A673 (cell line): ENCODE data around the gene TNPO2. TPM values are rescaled to one million over a fixed set of nuclear protein-coding genes. Genes with fewer than 3 reads are reported as not detected.
A peak's percentile ranks its signal among the peaks of the same experiment; 100 is the strongest.
"Not testable (repeated sequence)": the region's sequence is repeated elsewhere in the genome, so short reads cannot be mapped to it uniquely, and the experiment has no call there.

Source experiments
- BruUV-seq: library from RNA; stranded (reverse); fragments of 400-500 nt; replicated peaks from 2 replicates; lab custom pipeline; 2021; lab: Mats Ljungman, UMichigan
- CTCF ChIA-PET: fragments of 300-600 bp; sonication (Branson Sonifier 250); formaldehyde crosslinking; loops from one replicate; lab custom pipeline; 2022; ENCODE audit warnings: antibody characterized with exemption; lab: Charles Lee
- POLR2A ChIA-PET: fragments of 300-600 bp; sonication (Branson Sonifier 250); formaldehyde crosslinking; loops from one replicate; lab custom pipeline; 2022; ENCODE audit warnings: antibody characterized with exemption; ENCODE audit not compliant: low non-redundant PET; lab: Charles Lee
- DNase-seq: peaks from one replicate; pipeline ENCODE4 v3.0.0-alpha.2; 2015; ENCODE audit warnings: low spot score
- H3K27ac ChIP-seq: fragments of 200-600 bp; sonication (generic); 2 replicates; pipeline ENCODE4 v1.5.1; 2016; ENCODE audit warnings: mixed run types, low read depth, mild to moderate bottlenecking, mixed read lengths, antibody characterized with exemption, low read length; ENCODE audit not compliant: poor library complexity, severe bottlenecking
- H3K27me3 ChIP-seq: fragments of 200-600 bp; sonication (generic); replicated peaks from 2 replicates; pipeline ENCODE4 v1.6.1; 2017; ENCODE audit warnings: mixed run types, low read depth, mild to moderate bottlenecking, mixed read lengths, antibody characterized with exemption, low read length; ENCODE audit not compliant: insufficient read depth, poor library complexity
- H3K36me3 ChIP-seq: fragments of 200-600 bp; sonication (generic); 2 replicates; pipeline ENCODE4 v1.6.1; 2016; ENCODE audit warnings: mixed run types, mild to moderate bottlenecking, mixed read lengths, antibody characterized with exemption, low read length; ENCODE audit not compliant: insufficient read depth, poor library complexity, severe bottlenecking
- H3K4me1 ChIP-seq: fragments of 200-600 bp; sonication (generic); 2 replicates; pipeline ENCODE4 v1.6.1; 2017; ENCODE audit warnings: mixed run types, mild to moderate bottlenecking, mixed read lengths, antibody characterized with exemption, low read length; ENCODE audit not compliant: insufficient read depth, poor library complexity, severe bottlenecking
- H3K4me3 ChIP-seq: fragments of 200-600 bp; sonication (generic); 2 replicates; pipeline ENCODE4 v1.5.1; 2016; ENCODE audit warnings: low read depth, mixed run types, mild to moderate bottlenecking, mixed read lengths, low read length; ENCODE audit not compliant: poor library complexity, severe bottlenecking
- H3K9me3 ChIP-seq: fragments of 200-600 bp; sonication (generic); 2 replicates; pipeline ENCODE4 v1.6.1; 2016; ENCODE audit warnings: mixed run types, low read depth, mild to moderate bottlenecking, mixed read lengths, antibody characterized with exemption, low read length; ENCODE audit not compliant: poor library complexity, severe bottlenecking
- CTCF ChIP-seq: fragments of 300-800, 200-600 bp; sonication (generic); conservative IDR thresholded peaks from 2 replicates; pipeline ENCODE4 v1.5.1; 2017; ENCODE audit warnings: low read depth, mild to moderate bottlenecking, antibody characterized with exemption, low read length, moderate library complexity, mixed read lengths
- EZH2 ChIP-seq: fragments of 200-600 bp; sonication (generic); IDR thresholded peaks from 2 replicates; pipeline ENCODE4 v1.6.1; 2017; ENCODE audit warnings: borderline replicate concordance, low read depth, mild to moderate bottlenecking, mixed read lengths, antibody characterized with exemption, low read length; ENCODE audit not compliant: poor library complexity, severe bottlenecking
- intact Hi-C: fragments of 100-400 bp; cut with micrococcal nuclease; formaldehyde crosslinking; loops from one replicate; pipeline ENCODE4 v1.10.0; 2022; ENCODE audit not compliant: unreplicated experiment
- total RNA-seq: library from RNA; stranded (reverse); gene quantifications from 2 replicates; pipeline ENCODE4 v1.2.3, GENCODE V29; 2021

Gene TNPO2
- total RNA-seq, 1 experiment from 2014 or later = 150 TPM

GRCh38 chr19:12681074-12681987, 42.4 kb downstream of the TNPO2 start, which contains the start of gene DHPS:
DHPS (minus strand) TSS chr19:12681880; CDS start chr19:12681766, 114 bp downstream.
- TSS peak; percentile 78 for BruUV-seq
- peak; percentile 100 for DNase-seq

GRCh38 chr19:12680034-12680433, 43.7 kb downstream of the TNPO2 start:
- no peak for TF ChIP-seq EZH2
- TF ChIP-seq CTCF = no peak
- CTCF ChIA-PET = no interaction called here
- no peak for DNase-seq
- H3K36me3 ChIP-seq = peaks cover 49% of the 10 kb centered on the region
- no peaks in the 10 kb centered on the region for H3K9me3 ChIP-seq
- H3K27ac ChIP-seq = no peak overlapping the region
- intact Hi-C loops = loop anchor here (5.0 kb wide), 1 partner anchor 112 kb away; the partner anchor contains the start of gene JUNB
- H3K4me1 ChIP-seq = no peaks in the 10 kb centered on the region
- no peak overlapping the region for H3K4me3 ChIP-seq
- H3K27me3 ChIP-seq = no peaks in the 10 kb centered on the region
- POLR2A ChIA-PET = interaction anchor here (0.6 kb wide), 1 partner anchor 15 kb away, joined by 3 read pairs; no protein-coding TSS in a partner anchor
- BruUV-seq = no TSS peak

More at GRCh38 chr19:12681074-12681987, 42.4 kb downstream of the TNPO2 start, which contains the start of gene DHPS:
- ChIA-PET POLR2A (interaction anchor here (0.5 kb wide), 1 partner anchor 941 kb away, joined by 8 read pairs; no protein-coding TSS in a partner anchor), CTCF (interaction anchor here (0.7 to 0.9 kb wide), 2 partner anchors 12 to 86 kb away, joined by 3 to 7 read pairs; a partner anchor contains a TSS)
- intact Hi-C loops = loop anchor here (5.0 kb wide), 1 partner anchor 111 kb away; the partner anchor contains the start of gene JUNB
- Histone ChIP-seq H3K27me3 (no peaks in the 10 kb centered on the region), H3K4me1 (no peaks in the 10 kb centered on the region), H3K9me3 (no peaks in the 10 kb centered on the region), H3K36me3 (peaks cover 36% of the 10 kb centered on the region), H3K4me3 (peak within 1 kb of the TSS; percentile 77), H3K27ac (peak within 1 kb of the TSS; percentile 100)
- TF ChIP-seq EZH2 (no peak), CTCF (no peak)

GRCh38 chr19:12678039-12678438, 45.7 kb downstream of the TNPO2 start:
- H3K36me3 ChIP-seq = peaks cover 62% of the 10 kb centered on the region
- not testable (repeated sequence) for H3K4me1 ChIP-seq, H3K27me3 ChIP-seq, H3K27ac ChIP-seq, DNase-seq, H3K9me3 ChIP-seq, H3K4me3 ChIP-seq, BruUV-seq
- intact Hi-C loops = loop anchor here (10.0 kb wide), 1 partner anchor 623 kb away; the partner anchor contains the start of gene ZNF878
- ChIA-PET POLR2A (interaction anchor here (0.6 kb wide), 3 partner anchors 26 to 514 kb away, joined by 3 to 6 read pairs (median 4); no protein-coding TSS in a partner anchor), CTCF (interaction anchor here (0.6 to 0.7 kb wide), 3 partner anchors 80 to 1279 kb away, joined by 3 to 6 read pairs (median 3); no protein-coding TSS in a partner anchor)
